Trophoblast cell (in vitro differentiated cells and primary cell): ENCODE results near the gene TBCA.

Experiments used
- DNase-seq, 2 donors: peaks; one replicate each; pipeline ENCODE4 v3.0.0-alpha.2; 2016
- H2AFZ ChIP-seq: 2 replicates; pipeline ENCODE4 v1.6.1; 2013; ENCODE audit warnings: low read length, moderate library complexity, mild to moderate bottlenecking; ENCODE audit not compliant: insufficient read depth, poor library complexity
- H2AK5ac ChIP-seq: 2 replicates; pipeline ENCODE4 v1.6.1; 2013; ENCODE audit warnings: mild to moderate bottlenecking, low read length
- H2BK120ac ChIP-seq: 2 replicates; pipeline ENCODE4 v1.6.1; 2013; ENCODE audit warnings: low read length, mild to moderate bottlenecking, moderate library complexity; ENCODE audit not compliant: insufficient read depth, poor library complexity
- H2BK12ac ChIP-seq: 2 replicates; pipeline ENCODE4 v1.6.1; 2013; ENCODE audit warnings: mild to moderate bottlenecking, low read length, moderate library complexity
- H2BK5ac ChIP-seq: 2 replicates; pipeline ENCODE4 v1.6.1; 2013; ENCODE audit warnings: low read length, low read depth, moderate library complexity, mild to moderate bottlenecking; ENCODE audit not compliant: poor library complexity
- H3K14ac ChIP-seq: 2 replicates; pipeline ENCODE4 v1.6.1; 2013; ENCODE audit warnings: mild to moderate bottlenecking, low read length
- H3K18ac ChIP-seq: 2 replicates; pipeline ENCODE4 v1.6.1; 2013; ENCODE audit warnings: mild to moderate bottlenecking, low read length
- H3K23ac ChIP-seq: 2 replicates; pipeline ENCODE4 v1.6.1; 2013; ENCODE audit warnings: low read length
- H3K27ac ChIP-seq: 2 replicates; pipeline ENCODE4 v1.5.1; 2013; ENCODE audit warnings: low read depth, mild to moderate bottlenecking, inconsistent platforms, low read length, moderate library complexity
- H3K27me3 ChIP-seq: 2 replicates; pipeline ENCODE4 v1.6.1; 2013; ENCODE audit warnings: inconsistent platforms, mild to moderate bottlenecking, low read length, moderate library complexity; ENCODE audit not compliant: insufficient read depth
- H3K36me3 ChIP-seq, 2 experiments: 1 replicate in 1 of 2; 2 replicates in 1 of 2; pipeline ENCODE4 v1.6.1; 2013; ENCODE audit warnings: low read length in 2 of 2, mild to moderate bottlenecking in 2 of 2, moderate library complexity in 1 of 2; ENCODE audit not compliant: insufficient read depth in 2 of 2, control insufficient read depth in 1 of 2
- H3K4ac ChIP-seq: 2 replicates; pipeline ENCODE4 v1.6.1; 2013; ENCODE audit warnings: low read depth, mild to moderate bottlenecking, low read length, moderate library complexity
- H3K4me1 ChIP-seq, 2 experiments: 1 replicate in 1 of 2; 2 replicates in 1 of 2; pipeline ENCODE4 v1.6.1; 2013; ENCODE audit warnings: low read length in 2 of 2, mild to moderate bottlenecking in 2 of 2, moderate library complexity in 1 of 2; ENCODE audit not compliant: insufficient read depth in 2 of 2, control insufficient read depth in 1 of 2
- H3K4me2 ChIP-seq: 2 replicates; pipeline ENCODE4 v1.6.1; 2013; ENCODE audit warnings: inconsistent platforms, mild to moderate bottlenecking, low read length, moderate library complexity
- H3K4me3 ChIP-seq: 2 replicates; pipeline ENCODE4 v1.5.1; 2013; ENCODE audit warnings: mild to moderate bottlenecking, low read depth, low read length, inconsistent platforms
- H3K79me1 ChIP-seq: one replicate; pipeline ENCODE4 v1.6.1; 2013; ENCODE audit warnings: low read length
- H3K79me2 ChIP-seq: 2 replicates; pipeline ENCODE4 v1.6.1; 2013; ENCODE audit warnings: low read length, mild to moderate bottlenecking; ENCODE audit not compliant: control insufficient read depth, insufficient read depth, poor library complexity
- H3K9ac ChIP-seq: 2 replicates; pipeline ENCODE4 v1.6.1; 2013; ENCODE audit warnings: mild to moderate bottlenecking, low read length
- H3K9me3 ChIP-seq: 2 replicates; pipeline ENCODE4 v1.6.1; 2013; ENCODE audit warnings: low read depth, mild to moderate bottlenecking, control low read depth, inconsistent platforms, low read length; ENCODE audit not compliant: insufficient read depth
- H4K12ac ChIP-seq: 2 replicates; pipeline ENCODE4 v1.6.1; 2013; ENCODE audit warnings: low read depth, mild to moderate bottlenecking, low read length, moderate library complexity
- H4K8ac ChIP-seq: 2 replicates; pipeline ENCODE4 v1.6.1; 2013; ENCODE audit warnings: low read depth, mild to moderate bottlenecking, low read length, moderate library complexity
- H4K91ac ChIP-seq: one replicate; pipeline ENCODE4 v1.6.1; 2013; ENCODE audit warnings: low read depth, mild to moderate bottlenecking, low read length, moderate library complexity
- WGBS: extraction: QIAGEN DNeasy Blood & Tissue Kit; methylation state at CpG from one replicate; pipeline ENCODE4 v1.1.7; 2013; ENCODE audit warnings: missing lambda C conversion rate; ENCODE audit not compliant: insufficient read length, insufficient coverage; ENCODE audit errors: extremely low coverage; 5-methylcytosine and 5-hydroxymethylcytosine counted together

The TBCA gene

DNA sequence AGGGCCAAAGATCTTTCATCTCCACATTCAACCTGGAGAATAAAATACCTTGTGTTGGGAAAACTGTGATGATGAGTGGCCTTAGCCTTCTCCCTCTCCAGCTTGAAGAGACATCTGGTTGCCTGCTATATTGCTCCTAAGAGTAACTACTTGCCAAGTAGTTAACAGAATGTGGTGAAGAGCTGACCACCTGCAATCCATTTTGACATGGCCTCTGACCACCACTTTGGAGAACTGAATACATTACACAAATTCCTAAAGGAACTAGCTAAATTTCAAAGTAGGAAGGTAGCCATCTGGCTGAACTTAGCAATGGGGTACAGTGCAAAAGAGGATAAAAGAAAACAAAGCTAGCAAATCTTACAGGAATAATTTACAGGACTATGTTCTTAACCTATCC is 7.2 kb downstream of the TBCA start:
- no peak for DNase-seq
- Histone ChIP-seq H3K4ac (peak overlapping the region; percentile 89), H3K14ac (no peak overlapping the region), H3K79me2 (peaks cover 17% of the 10 kb centered on the region), H3K27ac (no peak overlapping the region), H2BK5ac (no peak overlapping the region), H2AK5ac (no peak overlapping the region), H3K79me1 (no peaks in the 10 kb centered on the region), H3K9ac (no peak overlapping the region), H4K8ac (no peak overlapping the region), H3K4me1 (peaks cover 3 to 12% of the 10 kb centered on the region in 2 experiments), H2BK120ac (no peak overlapping the region), H4K91ac (no peak overlapping the region), H3K27me3 (no peaks in the 10 kb centered on the region), H3K9me3 (no peaks in the 10 kb centered on the region), H2BK12ac (no peak overlapping the region), H3K4me2 (no peak overlapping the region), H3K23ac (no peak overlapping the region), H3K4me3 (no peak overlapping the region), H2AFZ (no peak overlapping the region), H4K12ac (no peak overlapping the region), H3K36me3 (peaks cover 4 to 6% of the 10 kb centered on the region in 2 experiments), H3K18ac (no peak overlapping the region)

DNA sequence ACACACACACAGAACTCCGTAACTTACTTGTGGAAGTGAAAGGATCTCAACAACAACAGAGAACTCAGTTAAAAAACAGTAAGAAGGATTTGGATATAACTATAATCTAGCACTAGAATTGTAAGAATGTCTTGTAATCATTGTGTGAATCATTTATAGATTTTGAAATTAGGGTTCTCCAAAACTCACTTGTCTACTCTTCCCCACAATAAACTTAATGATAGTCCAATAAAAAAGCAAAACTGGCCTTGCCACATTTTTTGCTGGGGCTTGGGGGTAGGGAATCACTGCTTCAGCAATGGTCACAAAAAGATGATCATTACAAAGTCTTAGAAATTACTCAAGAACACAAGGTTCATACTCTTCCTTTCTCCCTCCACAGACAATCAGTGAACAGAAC is 8.8 kb downstream of the TBCA start:
- H3K4me2 ChIP-seq = no peak overlapping the region
- H3K79me1 ChIP-seq = no peaks in the 10 kb centered on the region
- H3K27me3 ChIP-seq = no peaks in the 10 kb centered on the region
- H3K9me3 ChIP-seq = no peaks in the 10 kb centered on the region
- no peak overlapping the region for H4K8ac ChIP-seq
- no peak overlapping the region for H3K4me3 ChIP-seq
- no peak overlapping the region for H4K91ac ChIP-seq
- no peak overlapping the region for H3K9ac ChIP-seq
- no peak overlapping the region for H2AFZ ChIP-seq
- no peak overlapping the region for H3K18ac ChIP-seq
- no CpG with 5 or more reads among the region's 1 CpG for WGBS
- H3K4me1 ChIP-seq = peaks cover 3 to 12% of the 10 kb centered on the region in 2 experiments
- H2BK5ac ChIP-seq = no peak overlapping the region
- H2AK5ac ChIP-seq = no peak overlapping the region
- DNase-seq = no peak
- no peak overlapping the region for H3K14ac ChIP-seq
- peaks cover 15% of the 10 kb centered on the region for H3K79me2 ChIP-seq
- no peak overlapping the region for H4K12ac ChIP-seq
- H2BK120ac ChIP-seq = no peak overlapping the region
- no peak overlapping the region for H3K23ac ChIP-seq
- no peak overlapping the region for H2BK12ac ChIP-seq
- peak overlapping the region; percentile 64 for H3K4ac ChIP-seq
- H3K36me3 ChIP-seq = peaks cover 4 to 6% of the 10 kb centered on the region in 2 experiments
- H3K27ac ChIP-seq = no peak overlapping the region

DNA sequence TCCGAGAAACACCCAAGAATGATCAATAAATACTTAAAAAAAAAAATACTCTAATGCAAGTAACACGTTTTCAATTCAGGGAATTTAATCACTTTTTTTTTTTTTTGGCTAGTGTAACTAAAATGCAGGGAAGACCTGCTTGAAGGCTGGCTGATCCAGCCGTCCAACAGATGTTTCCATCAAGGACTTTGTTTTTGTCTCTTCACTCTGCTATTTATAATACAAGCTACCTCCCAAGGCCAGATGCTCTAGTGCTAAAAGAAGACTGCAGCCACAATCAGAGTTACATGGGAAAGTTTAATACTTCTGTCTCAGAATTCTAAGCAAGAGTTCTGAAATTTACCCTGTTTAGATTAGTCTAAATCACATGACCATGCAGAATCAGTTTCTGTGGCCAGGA is 14.5 kb downstream of the TBCA start:
- peaks cover 10 to 17% of the 10 kb centered on the region in 2 experiments for H3K4me1 ChIP-seq
- H3K79me1 ChIP-seq = peaks cover 11% of the 10 kb centered on the region
- H3K9me3 ChIP-seq = peaks cover 3% of the 10 kb centered on the region
- no peak for DNase-seq
- H3K36me3 ChIP-seq = peaks cover 3 to 4% of the 10 kb centered on the region in 2 experiments
- no peak overlapping the region for H3K4me3 ChIP-seq
- H2BK5ac ChIP-seq = no peak overlapping the region
- no peak overlapping the region for H3K18ac ChIP-seq
- H4K12ac ChIP-seq = no peak overlapping the region
- H2BK120ac ChIP-seq = no peak overlapping the region
- no peak overlapping the region for H2BK12ac ChIP-seq
- no peaks in the 10 kb centered on the region for H3K27me3 ChIP-seq
- no peak overlapping the region for H4K8ac ChIP-seq
- no peak overlapping the region for H4K91ac ChIP-seq
- no peak overlapping the region for H2AFZ ChIP-seq
- no peak overlapping the region for H3K9ac ChIP-seq
- no peak overlapping the region for H3K27ac ChIP-seq
- peaks cover 13% of the 10 kb centered on the region for H3K79me2 ChIP-seq
- peak overlapping the region; percentile 24 for H3K4ac ChIP-seq
- no CpG with 5 or more reads among the region's 3 CpGs for WGBS
- H3K23ac ChIP-seq = no peak overlapping the region
- H3K4me2 ChIP-seq = no peak overlapping the region
- no peak overlapping the region for H2AK5ac ChIP-seq
- no peak overlapping the region for H3K14ac ChIP-seq

DNA sequence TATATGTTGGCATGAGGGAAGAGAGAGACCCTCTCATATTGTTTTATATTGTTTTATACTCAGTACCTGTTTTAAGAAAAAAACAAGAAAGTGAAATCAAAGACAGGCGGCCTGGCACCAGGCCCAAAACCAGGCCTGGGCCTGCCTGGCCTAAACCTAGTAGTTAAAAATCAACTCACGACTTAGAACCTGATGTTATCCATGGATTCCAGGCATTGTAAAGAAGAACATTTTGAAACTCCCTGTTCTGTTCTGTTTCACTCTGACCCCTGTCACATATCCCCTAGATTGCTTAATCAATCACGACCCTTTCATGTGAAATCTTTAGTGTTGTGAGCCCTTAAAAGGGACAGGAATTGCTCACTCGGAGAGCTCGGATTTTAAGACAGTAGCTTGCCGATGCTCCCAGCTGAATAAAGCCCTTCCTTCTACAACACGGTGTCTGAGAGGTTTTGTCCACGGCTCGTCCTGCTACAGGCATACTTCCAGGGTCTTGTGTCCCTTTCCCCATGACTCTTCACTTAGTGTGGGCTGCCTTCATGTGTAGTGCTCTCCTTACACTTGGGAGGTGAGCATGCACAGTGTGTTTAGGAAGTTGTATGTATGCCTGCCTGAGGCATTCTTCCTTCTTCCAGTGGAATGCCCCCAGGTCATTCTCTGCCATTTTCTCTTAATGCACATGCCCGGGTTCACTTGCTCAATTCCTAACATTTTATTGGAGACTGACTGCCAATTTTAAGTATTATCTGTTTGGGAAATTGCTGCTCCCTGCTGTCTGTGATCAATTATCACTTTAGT is 17.8 kb downstream of the TBCA start:
- Histone ChIP-seq H3K4ac (no peak overlapping the region), H2AFZ (no peak overlapping the region), H2BK12ac (peak overlapping the region; percentile 45), H3K18ac (peak overlapping the region; percentile 77), H3K9ac (no peak overlapping the region), H3K27ac (peak overlapping the region; percentile 98), H3K4me2 (peak overlapping the region; percentile 46), H3K23ac (no peak overlapping the region), H4K91ac (peak overlapping the region; percentile 79), H2BK5ac (peak overlapping the region; percentile 78), H2AK5ac (no peak overlapping the region), H3K36me3 (peaks cover 3 to 9% of the 10 kb centered on the region in 2 experiments), H2BK120ac (peak overlapping the region; percentile 74), H3K79me2 (peaks cover 18% of the 10 kb centered on the region), H3K9me3 (peaks cover 3% of the 10 kb centered on the region), H3K79me1 (peaks cover 11% of the 10 kb centered on the region), H3K4me3 (no peak overlapping the region), H4K12ac (peak overlapping the region; percentile 32), H4K8ac (peak overlapping the region; percentile 83), H3K14ac (peak overlapping the region; percentile 68), H3K4me1 (peaks cover 10 to 17% of the 10 kb centered on the region in 2 experiments), H3K27me3 (no peaks in the 10 kb centered on the region)
- no CpG with 5 or more reads among the region's 10 CpGs for WGBS
- DNase-seq = peak; percentile 29 to 78
